ENCODE results near the gene APLP2.

GRCh38 chr11:130070846-130071200, 1.1 kb downstream of the APLP2 start:
- TF ChIP-seq, protein P1, sequence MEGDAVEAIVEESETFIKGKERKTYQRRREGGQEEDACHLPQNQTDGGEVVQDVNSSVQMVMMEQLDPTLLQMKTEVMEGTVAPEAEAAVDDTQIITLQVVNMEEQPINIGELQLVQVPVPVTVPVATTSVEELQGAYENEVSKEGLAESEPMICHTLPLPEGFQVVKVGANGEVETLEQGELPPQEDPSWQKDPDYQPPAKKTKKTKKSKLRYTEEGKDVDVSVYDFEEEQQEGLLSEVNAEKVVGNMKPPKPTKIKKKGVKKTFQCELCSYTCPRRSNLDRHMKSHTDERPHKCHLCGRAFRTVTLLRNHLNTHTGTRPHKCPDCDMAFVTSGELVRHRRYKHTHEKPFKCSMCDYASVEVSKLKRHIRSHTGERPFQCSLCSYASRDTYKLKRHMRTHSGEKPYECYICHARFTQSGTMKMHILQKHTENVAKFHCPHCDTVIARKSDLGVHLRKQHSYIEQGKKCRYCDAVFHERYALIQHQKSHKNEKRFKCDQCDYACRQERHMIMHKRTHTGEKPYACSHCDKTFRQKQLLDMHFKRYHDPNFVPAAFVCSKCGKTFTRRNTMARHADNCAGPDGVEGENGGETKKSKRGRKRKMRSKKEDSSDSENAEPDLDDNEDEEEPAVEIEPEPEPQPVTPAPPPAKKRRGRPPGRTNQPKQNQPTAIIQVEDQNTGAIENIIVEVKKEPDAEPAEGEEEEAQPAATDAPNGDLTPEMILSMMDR (conservative IDR thresholded peaks at IDR 0.05) = no peak
- no peak for TF ChIP-seq EZH2 (IDR thresholded peaks at IDR 0.05; ENCODE audit: low read depth)

All from PC-9 (cell line).